Breast epithelium (tissue), 4 donors: ENCODE results near the gene RPS27. TPM values are rescaled to one million over a fixed set of nuclear protein-coding genes. Genes with fewer than 3 reads are reported as not detected.
A peak's percentile ranks its signal among the peaks of the same experiment; 100 is the strongest.

Experiments used
- DNase-seq, 2 donors: peaks; one replicate each; pipeline ENCODE4 v3.0.0-alpha.2; 2019; ENCODE audit warnings: low spot score in 2 of 2
- H3K27ac ChIP-seq, 2 donors: fragments of 200-600 bp; sonication (generic) in 1 of 2; one replicate each; pipeline ENCODE4 v1.5.1; 2016 to 2019; ENCODE audit warnings: mild to moderate bottlenecking in 1 of 2
- H3K27me3 ChIP-seq, 2 donors: fragments of 200-600 bp; sonication (generic) in 1 of 2; one replicate each; pipeline versions ENCODE4 v1.5.1 to v1.6.0; 2017 to 2019; ENCODE audit warnings: control low read depth in 1 of 2, mild to moderate bottlenecking in 1 of 2
- H3K36me3 ChIP-seq: fragments of 200-600 bp; one replicate; pipeline ENCODE4 v1.5.1; 2019
- H3K4me1 ChIP-seq, 2 donors: fragments of 200-600 bp; sonication (generic); one replicate each; pipeline ENCODE4 v1.5.1; 2016 to 2019; ENCODE audit warnings: control low read depth in 1 of 2
- H3K4me3 ChIP-seq, 3 donors: fragments of 200-600 bp; sonication (generic); 1 replicate in 2 of 3; 2 replicates in 1 of 3; pipeline ENCODE4 v1.5.1; 2016 to 2019; ENCODE audit warnings: mild to moderate bottlenecking in 3 of 3, moderate library complexity in 2 of 3
- H3K9me3 ChIP-seq, 2 donors: fragments of 200-600 bp; sonication (generic) in 1 of 2; one replicate each; pipeline ENCODE4 v1.5.1; 2016 to 2019; ENCODE audit warnings: control low read depth in 1 of 2
- POLR2A ChIP-seq: fragments of 450-650 bp; IDR thresholded peaks from one replicate; pipeline ENCODE4 v1.6.1; 2016; ENCODE audit warnings: antibody characterized with exemption, mild to moderate bottlenecking, moderate library complexity
- POLR2AphosphoS5 ChIP-seq, 3 donors: sonication (generic); formaldehyde crosslinking; IDR thresholded peaks; one replicate each; pipeline ENCODE4 v1.6.1; 2017; ENCODE audit warnings: antibody characterized with exemption in 3 of 3
- intact Hi-C: fragments of 100-400 bp; cut with DNase I; formaldehyde crosslinking; loops from one replicate; pipeline ENCODE4 v1.15.1; 2023; ENCODE audit warnings: low total_unique reads
- total RNA-seq, 3 donors: library from RNA; depleted of rRNA; stranded (reverse); fragments of >200 nt; gene quantifications; one replicate each; pipeline ENCODE4 v1.1.0, GENCODE V29; 2016
- TF ChIP-seq, protein P1 (sequence below), 3 donors: fragments of 450-650 bp; IDR thresholded peaks; one replicate each; pipeline ENCODE4 v1.5.1; 2016 to 2017; ENCODE audit warnings: antibody characterized with exemption in 3 of 3, mild to moderate bottlenecking in 3 of 3, moderate library complexity in 3 of 3

RPS27 gene
- total RNA-seq, 3 donors from 2014 or later = 2,845 to 3,909 (median 3,226) TPM

DNA sequence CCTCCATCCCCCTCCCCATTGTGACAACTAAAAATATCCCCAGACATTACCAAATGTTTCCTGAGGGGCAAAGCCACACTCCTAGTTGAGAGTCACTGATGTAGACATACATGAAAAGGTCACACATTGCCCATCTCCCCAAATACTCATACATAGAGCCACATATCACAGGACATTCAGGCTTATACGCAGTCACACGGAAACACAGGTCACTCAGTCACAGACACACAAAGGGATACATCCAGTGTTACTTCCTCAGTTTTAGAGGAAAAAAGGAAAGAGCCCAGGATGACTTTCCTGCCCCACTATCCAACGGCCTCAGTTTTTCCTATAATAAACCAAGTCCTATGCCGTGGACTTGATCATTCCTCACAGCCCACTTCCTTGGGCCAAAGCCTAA is 29.1 kb upstream of the RPS27 start:
- TF ChIP-seq, protein P1, sequence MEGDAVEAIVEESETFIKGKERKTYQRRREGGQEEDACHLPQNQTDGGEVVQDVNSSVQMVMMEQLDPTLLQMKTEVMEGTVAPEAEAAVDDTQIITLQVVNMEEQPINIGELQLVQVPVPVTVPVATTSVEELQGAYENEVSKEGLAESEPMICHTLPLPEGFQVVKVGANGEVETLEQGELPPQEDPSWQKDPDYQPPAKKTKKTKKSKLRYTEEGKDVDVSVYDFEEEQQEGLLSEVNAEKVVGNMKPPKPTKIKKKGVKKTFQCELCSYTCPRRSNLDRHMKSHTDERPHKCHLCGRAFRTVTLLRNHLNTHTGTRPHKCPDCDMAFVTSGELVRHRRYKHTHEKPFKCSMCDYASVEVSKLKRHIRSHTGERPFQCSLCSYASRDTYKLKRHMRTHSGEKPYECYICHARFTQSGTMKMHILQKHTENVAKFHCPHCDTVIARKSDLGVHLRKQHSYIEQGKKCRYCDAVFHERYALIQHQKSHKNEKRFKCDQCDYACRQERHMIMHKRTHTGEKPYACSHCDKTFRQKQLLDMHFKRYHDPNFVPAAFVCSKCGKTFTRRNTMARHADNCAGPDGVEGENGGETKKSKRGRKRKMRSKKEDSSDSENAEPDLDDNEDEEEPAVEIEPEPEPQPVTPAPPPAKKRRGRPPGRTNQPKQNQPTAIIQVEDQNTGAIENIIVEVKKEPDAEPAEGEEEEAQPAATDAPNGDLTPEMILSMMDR (IDR thresholded peaks at IDR 0.05) = no peak
- TF ChIP-seq POLR2AphosphoS5 (IDR thresholded peaks at IDR 0.05) (no peak), POLR2A (no peak)
- Histone ChIP-seq H3K4me1 (peaks cover 8 to 17% of the 10 kb centered on the region in 2 donors), H3K9me3 (no peaks in the 10 kb centered on the region), H3K27me3 (no peaks in the 10 kb centered on the region), H3K27ac (peak overlapping the region; percentile 95 to 98), H3K36me3 (no peaks in the 10 kb centered on the region), H3K4me3 (peak overlapping the region in 2 of 3 donors; percentile 59 to 85)
- DNase-seq = no peak
- intact Hi-C loops = no loop called here

DNA sequence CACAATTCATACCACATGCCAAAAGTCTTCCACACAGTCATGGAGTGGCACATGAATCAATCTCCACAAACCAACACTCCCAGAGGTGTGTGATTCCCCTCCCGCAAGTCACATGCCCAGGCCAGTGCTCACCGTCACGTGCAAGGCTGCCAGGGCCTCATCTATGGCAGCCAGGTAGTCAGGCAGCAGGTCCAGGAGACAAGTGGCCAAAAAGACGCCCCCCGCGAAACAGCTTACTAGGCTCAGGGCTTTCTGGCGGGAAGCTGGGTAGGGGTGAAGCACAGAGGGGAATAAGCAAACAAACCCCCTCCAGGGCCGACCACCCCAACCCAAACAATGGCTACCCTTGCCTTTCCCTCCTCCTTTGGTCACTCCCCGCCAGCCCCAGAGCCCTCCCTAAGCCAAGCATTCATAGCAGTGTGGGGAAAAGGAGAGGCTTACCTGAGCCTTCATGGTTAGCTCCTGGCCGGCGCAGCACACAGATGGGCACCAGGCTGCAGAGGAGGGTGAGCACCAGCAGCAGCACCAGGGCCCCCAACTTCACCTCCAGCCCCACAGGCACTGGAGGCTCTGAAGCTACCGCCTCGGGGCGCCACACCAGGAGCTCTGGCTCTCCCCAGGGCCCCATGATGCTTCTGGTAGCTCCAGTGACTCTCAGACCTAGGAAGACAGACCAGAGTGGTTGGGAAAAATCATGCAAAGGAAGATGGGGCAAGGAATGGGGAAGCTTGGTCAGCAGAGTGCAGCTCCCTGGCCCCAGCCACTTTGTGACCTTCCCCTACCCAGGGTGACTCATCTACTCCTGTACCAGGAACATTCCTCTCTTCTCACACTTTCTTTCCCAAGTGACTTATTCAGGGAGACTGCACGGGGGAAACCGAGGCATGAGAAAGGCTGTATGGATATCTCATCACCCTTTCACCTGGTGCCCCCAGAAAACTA is 28.2 kb upstream of the RPS27 start:
- Histone ChIP-seq H3K4me1 (peaks cover 0 to 14% of the 10 kb centered on the region in 2 donors), H3K27me3 (no peaks in the 10 kb centered on the region), H3K9me3 (no peaks in the 10 kb centered on the region), H3K4me3 (peak overlapping the region; percentile 59 to 85 (median 63)), H3K27ac (peak overlapping the region; percentile 95 to 98), H3K36me3 (no peaks in the 10 kb centered on the region)
- intact Hi-C loops = no loop called here
- TF ChIP-seq POLR2A (no peak), POLR2AphosphoS5 (IDR thresholded peaks at IDR 0.05) (no peak)
- TF ChIP-seq, protein P1 (IDR thresholded peaks at IDR 0.05) = no peak
- peak in 1 of 2 donors; percentile 53 for DNase-seq

DNA sequence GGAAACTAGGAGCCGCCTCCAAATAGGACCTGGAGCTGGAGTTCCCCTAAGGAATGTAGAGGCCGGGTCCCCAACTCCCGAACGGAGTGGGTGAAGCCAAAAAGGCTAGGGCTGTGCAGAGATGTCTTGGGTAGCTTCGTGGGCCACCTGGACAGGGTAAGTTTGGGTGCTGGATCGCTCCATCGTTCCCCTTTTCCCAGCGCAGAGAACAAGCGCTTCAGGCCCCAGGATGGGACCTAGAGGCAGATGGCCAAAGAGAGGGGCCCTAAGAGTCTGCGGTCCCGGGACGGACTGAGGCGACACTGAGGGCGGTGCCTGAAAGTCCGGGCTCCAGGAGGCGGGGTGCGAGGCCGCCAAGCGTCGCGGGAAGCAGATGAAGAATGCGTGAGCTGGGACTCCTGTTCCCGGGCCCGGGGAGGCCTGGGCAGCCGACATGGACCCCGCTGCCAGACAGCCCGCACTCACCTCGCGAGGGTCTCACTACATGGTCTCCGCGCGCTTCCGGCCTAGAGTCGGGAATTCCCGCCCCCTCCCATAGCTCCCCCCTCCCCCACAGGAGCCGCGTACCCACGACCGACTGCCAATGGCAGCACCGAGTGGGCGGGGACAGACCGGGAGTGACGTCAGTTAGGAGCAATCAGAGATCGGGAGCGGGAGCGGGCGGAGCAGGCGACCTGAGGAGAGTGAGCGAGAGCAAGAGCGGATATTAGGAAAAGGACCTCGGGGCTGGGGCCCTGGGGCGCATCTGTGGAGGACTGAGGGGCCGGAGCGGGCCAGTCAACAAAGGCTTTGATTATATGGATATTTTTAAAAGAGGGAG is 27.3 kb upstream of the RPS27 start, which contains the start of gene SLC39A1:
TSS of gene SLC39A1 (minus strand) at position 508 of the 820 bp plus-strand sequence. CDS start 822 bp downstream, outside the sequence.
- TF ChIP-seq POLR2A (peak; percentile 46), POLR2AphosphoS5 (IDR thresholded peaks at IDR 0.05) (peak; percentile 56 to 70 (median 58))
- TF ChIP-seq, protein P1 (IDR thresholded peaks at IDR 0.05) = peak in 1 of 3 donors; percentile 7

DNA sequence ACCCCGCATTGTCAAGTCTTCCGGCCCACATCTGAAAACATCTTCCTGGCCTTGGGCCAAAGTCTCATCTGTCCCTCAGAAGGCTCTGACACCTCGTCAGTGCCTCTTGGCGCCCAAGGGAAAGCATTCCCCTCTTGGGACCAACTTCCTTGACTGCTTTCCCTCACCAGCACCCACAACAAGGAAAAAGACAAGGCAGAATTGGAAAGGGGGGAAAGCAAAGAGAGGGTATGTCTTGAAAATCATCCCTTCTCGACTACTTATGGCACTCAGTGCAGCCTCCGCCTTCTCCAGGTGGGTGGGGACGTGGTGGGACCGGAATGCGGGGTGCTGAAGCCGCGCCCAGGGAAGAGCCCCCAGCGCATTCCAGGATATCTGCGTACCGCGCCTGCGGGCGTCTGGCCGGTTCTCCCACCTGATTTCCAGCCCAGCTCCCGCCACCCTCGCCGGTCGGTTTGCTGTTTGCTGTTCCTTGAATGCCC is 26.7 kb upstream of the RPS27 start:
- no peaks in the 10 kb centered on the region for H3K36me3 ChIP-seq
- no peaks in the 10 kb centered on the region for H3K27me3 ChIP-seq
- peak; percentile 70 to 86 for DNase-seq
- no peak for TF ChIP-seq POLR2AphosphoS5 (IDR thresholded peaks at IDR 0.05)
- TF ChIP-seq, protein P1 (IDR thresholded peaks at IDR 0.05) = peak in 1 of 3 donors; percentile 4
- H3K9me3 ChIP-seq = no peaks in the 10 kb centered on the region
- H3K27ac ChIP-seq = peak overlapping the region; percentile 95 to 98
- H3K4me1 ChIP-seq = peaks cover 0 to 20% of the 10 kb centered on the region in 2 donors
- H3K4me3 ChIP-seq = peak overlapping the region; percentile 59 to 85 (median 63)
- intact Hi-C loops = no loop called here

More for the DNA sequence above, 27.3 kb upstream of the RPS27 start, which contains the start of gene SLC39A1:
- Histone ChIP-seq H3K36me3 (no peaks in the 10 kb centered on the region), H3K9me3 (no peaks in the 10 kb centered on the region), H3K27me3 (no peaks in the 10 kb centered on the region), H3K4me1 (peaks cover 0 to 14% of the 10 kb centered on the region in 2 donors), H3K27ac (peak within 1 kb of the TSS; percentile 95 to 98), H3K4me3 (peak within 1 kb of the TSS; percentile 59 to 85 (median 63))
- peak; percentile 99 for DNase-seq
- intact Hi-C loops = no loop called here
